Neural progenitor cell (in vitro differentiated cells): Measurements from ENCODE around the gene C1QTNF1. TPM values are rescaled to one million over a fixed set of nuclear protein-coding genes. Genes with fewer than 3 reads are reported as not detected.

Source experiments
- DNase-seq: peaks from one replicate; pipeline ENCODE4 v3.0.0-alpha.2; 2016; ENCODE audit warnings: low spot score
- H2AFZ ChIP-seq: fragments of 200-600 bp; sonication (generic); replicated peaks from 2 replicates; pipeline ENCODE4 v1.6.1; 2016; ENCODE audit warnings: antibody characterized with exemption
- H3F3A ChIP-seq: fragments of 200-600 bp; sonication (generic); 2 replicates; pipeline ENCODE4 v1.6.1; 2016; ENCODE audit warnings: antibody characterized with exemption, low read depth
- H3K27ac ChIP-seq: fragments of 200-600 bp; sonication (generic); 2 replicates; pipeline ENCODE4 v1.5.1; 2016; ENCODE audit warnings: mild to moderate bottlenecking
- H3K27me3 ChIP-seq: fragments of 200-600 bp; sonication (generic); 2 replicates; pipeline ENCODE4 v1.6.1; 2016; ENCODE audit warnings: mild to moderate bottlenecking, moderate library complexity
- H3K36me3 ChIP-seq: fragments of 200-600 bp; sonication (generic); 2 replicates; pipeline ENCODE4 v1.5.1; 2016
- H3K4me1 ChIP-seq: fragments of 200-600 bp; sonication (generic); 2 replicates; pipeline ENCODE4 v1.6.1; 2016; ENCODE audit warnings: mixed run types
- H3K4me2 ChIP-seq: fragments of 200-600 bp; sonication (generic); 2 replicates; pipeline ENCODE4 v1.6.1; 2016
- H3K4me3 ChIP-seq: fragments of 200-600 bp; sonication (generic); 2 replicates; pipeline ENCODE4 v1.5.1; 2016
- H3K79me2 ChIP-seq: fragments of 200-600 bp; sonication (generic); 2 replicates; pipeline ENCODE4 v1.6.1; 2016; ENCODE audit warnings: low read depth
- H3K9ac ChIP-seq: fragments of 200-600 bp; sonication (generic); 2 replicates; pipeline ENCODE4 v1.6.1; 2016
- H3K9me3 ChIP-seq: fragments of 200-600 bp; sonication (generic); 2 replicates; pipeline ENCODE4 v1.5.1; 2016; ENCODE audit warnings: low read depth
- H4K20me1 ChIP-seq: fragments of 200-600 bp; sonication (generic); 2 replicates; pipeline ENCODE4 v1.6.1; 2016; ENCODE audit warnings: low read depth
- H3K27ac Mint-ChIP-seq: 3 replicates; pipeline ENCODE4 v1.8.0; 2021; ENCODE audit warnings: mixed read lengths
- H3K27me3 Mint-ChIP-seq: 2 replicates; pipeline ENCODE4 v1.8.0; 2022; ENCODE audit warnings: low read depth, mild to moderate bottlenecking, inconsistent platforms, moderate library complexity, mixed read lengths; ENCODE audit not compliant: insufficient read depth
- H3K36me3 Mint-ChIP-seq: 3 replicates; pipeline ENCODE4 v1.8.0; 2021; ENCODE audit warnings: mixed read lengths
- H3K4me1 Mint-ChIP-seq: 3 replicates; pipeline ENCODE4 v1.8.0; 2021; ENCODE audit warnings: mixed read lengths
- H3K4me3 Mint-ChIP-seq: 3 replicates; pipeline ENCODE4 v1.8.0; 2021; ENCODE audit warnings: mild to moderate bottlenecking, moderate library complexity, mixed read lengths
- H3K9me3 Mint-ChIP-seq: 3 replicates; pipeline ENCODE4 v1.8.0; 2020; ENCODE audit warnings: mixed read lengths
- EZH2 ChIP-seq: fragments of 200-600 bp; sonication (generic); IDR thresholded peaks from 2 replicates; pipeline ENCODE4 v1.6.1; 2017; ENCODE audit warnings: antibody characterized with exemption, mild to moderate bottlenecking, moderate library complexity
- EZH2phosphoT487 ChIP-seq: fragments of 200-600 bp; sonication (generic); IDR thresholded peaks from 2 replicates; pipeline ENCODE4 v1.6.1; 2017; ENCODE audit warnings: antibody characterized with exemption
- total RNA-seq: library from RNA; depleted of rRNA; stranded (reverse); fragments of >200 nt; gene quantifications from 2 replicates; pipeline ENCODE4 v1.2.3, GENCODE V29; 2015; ENCODE audit warnings: low replicate concordance
- TF ChIP-seq, protein P1 (sequence below): fragments of 200-600 bp; sonication (generic); IDR thresholded peaks from 2 replicates; pipeline ENCODE4 v1.5.1; 2017; ENCODE audit warnings: antibody characterized with exemption, mild to moderate bottlenecking

C1QTNF1 gene
- total RNA-seq, 1 donor from 2014 or later, result 1.4 TPM

DNA sequence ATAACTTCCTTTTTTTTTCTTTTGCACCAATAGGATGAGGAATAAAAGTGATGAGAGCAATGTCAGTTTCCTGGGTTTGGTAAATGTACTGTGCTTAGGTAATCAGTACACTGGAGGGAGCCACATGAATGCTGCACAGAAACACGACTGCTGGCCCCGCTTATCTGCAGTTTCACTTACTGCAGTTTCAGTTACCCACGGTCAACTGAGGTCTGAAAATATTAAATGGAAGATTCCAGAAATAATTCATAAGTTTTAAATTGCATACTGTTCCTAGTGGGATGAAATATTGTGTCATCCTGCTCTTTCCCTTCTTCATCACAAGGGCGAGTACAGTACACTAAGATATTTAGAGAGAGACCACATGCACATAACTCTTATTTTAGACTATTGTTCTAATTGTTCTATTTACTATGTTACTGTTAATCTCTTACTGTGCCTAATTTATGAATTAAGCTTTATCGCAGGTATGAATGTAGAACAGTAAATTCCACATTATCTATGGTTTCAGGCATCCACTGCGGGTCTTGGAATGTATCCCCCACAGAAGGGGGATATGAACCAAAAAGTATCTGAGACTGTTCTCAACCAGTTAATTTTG lies 37.8 kb upstream of the C1QTNF1 start:
- peaks cover 9% of the 10 kb centered on the region for H3K36me3 Mint-ChIP-seq
- no peak for DNase-seq
- no peaks in the 10 kb centered on the region for H3K9me3 ChIP-seq
- peak overlapping the region; percentile 37 for H3K4me2 ChIP-seq
- H4K20me1 ChIP-seq, result no peaks in the 10 kb centered on the region
- no peak overlapping the region for H3K4me3 Mint-ChIP-seq
- H3K4me3 ChIP-seq, result no peak overlapping the region
- H3K4me1 ChIP-seq, result peaks cover 6% of the 10 kb centered on the region
- peaks cover 8% of the 10 kb centered on the region for H3K27me3 ChIP-seq
- no peaks in the 10 kb centered on the region for H3K36me3 ChIP-seq
- no peak for TF ChIP-seq EZH2phosphoT487
- TF ChIP-seq EZH2, result no peak
- TF ChIP-seq, protein P1, sequence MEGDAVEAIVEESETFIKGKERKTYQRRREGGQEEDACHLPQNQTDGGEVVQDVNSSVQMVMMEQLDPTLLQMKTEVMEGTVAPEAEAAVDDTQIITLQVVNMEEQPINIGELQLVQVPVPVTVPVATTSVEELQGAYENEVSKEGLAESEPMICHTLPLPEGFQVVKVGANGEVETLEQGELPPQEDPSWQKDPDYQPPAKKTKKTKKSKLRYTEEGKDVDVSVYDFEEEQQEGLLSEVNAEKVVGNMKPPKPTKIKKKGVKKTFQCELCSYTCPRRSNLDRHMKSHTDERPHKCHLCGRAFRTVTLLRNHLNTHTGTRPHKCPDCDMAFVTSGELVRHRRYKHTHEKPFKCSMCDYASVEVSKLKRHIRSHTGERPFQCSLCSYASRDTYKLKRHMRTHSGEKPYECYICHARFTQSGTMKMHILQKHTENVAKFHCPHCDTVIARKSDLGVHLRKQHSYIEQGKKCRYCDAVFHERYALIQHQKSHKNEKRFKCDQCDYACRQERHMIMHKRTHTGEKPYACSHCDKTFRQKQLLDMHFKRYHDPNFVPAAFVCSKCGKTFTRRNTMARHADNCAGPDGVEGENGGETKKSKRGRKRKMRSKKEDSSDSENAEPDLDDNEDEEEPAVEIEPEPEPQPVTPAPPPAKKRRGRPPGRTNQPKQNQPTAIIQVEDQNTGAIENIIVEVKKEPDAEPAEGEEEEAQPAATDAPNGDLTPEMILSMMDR, result no peak
- peaks cover 13% of the 10 kb centered on the region for H3F3A ChIP-seq
- no peak overlapping the region for H3K9ac ChIP-seq
- H3K79me2 ChIP-seq, result no peaks in the 10 kb centered on the region
- H3K27ac Mint-ChIP-seq, result no peak overlapping the region
- H3K27ac ChIP-seq, result no peak overlapping the region
- H3K9me3 Mint-ChIP-seq, result no peaks in the 10 kb centered on the region
- peaks cover 19% of the 10 kb centered on the region for H3K4me1 Mint-ChIP-seq
- H3K27me3 Mint-ChIP-seq, result peaks cover 2% of the 10 kb centered on the region
- H2AFZ ChIP-seq, result no peak overlapping the region

DNA sequence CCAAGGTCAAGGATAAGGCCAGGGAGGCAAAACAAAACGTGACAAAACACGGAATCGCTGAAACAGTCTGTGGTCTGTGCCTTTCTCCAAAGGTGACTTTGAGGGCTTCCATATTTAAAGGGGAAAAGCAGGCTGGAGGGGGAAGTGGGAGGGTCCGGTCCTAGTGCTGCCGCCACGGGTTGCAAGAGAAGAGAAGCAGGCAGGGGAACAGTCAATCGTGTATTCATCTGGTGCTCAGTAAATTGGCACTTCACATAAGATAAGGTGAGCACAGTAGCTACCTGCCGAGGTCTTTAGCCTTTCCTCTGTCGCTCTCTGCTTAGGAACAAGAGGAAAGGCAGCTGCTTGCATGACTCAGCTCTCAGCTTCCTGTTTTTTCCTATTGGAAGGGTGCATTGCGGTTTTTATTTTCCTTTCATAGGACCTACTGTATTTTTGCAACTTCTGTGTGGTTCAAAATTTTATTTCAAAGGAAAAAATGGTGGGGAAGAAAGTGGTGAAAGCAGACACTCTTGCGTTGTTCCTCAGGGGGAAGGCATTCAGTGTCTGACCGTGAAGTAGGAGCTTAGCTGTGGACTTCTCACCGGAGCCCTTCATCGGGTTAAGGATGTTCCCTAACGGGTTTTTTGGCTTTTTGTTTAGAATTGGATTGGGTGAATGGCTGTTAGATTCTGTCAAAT lies 37.2 kb upstream of the C1QTNF1 start:
- H3K9me3 Mint-ChIP-seq, result no peaks in the 10 kb centered on the region
- Histone ChIP-seq H3K4me1 (peaks cover 4% of the 10 kb centered on the region), H4K20me1 (no peaks in the 10 kb centered on the region), H3K4me2 (peak overlapping the region; percentile 37), H3K27ac (no peak overlapping the region), H3F3A (peaks cover 7% of the 10 kb centered on the region), H3K36me3 (no peaks in the 10 kb centered on the region), H3K27me3 (peaks cover 8% of the 10 kb centered on the region), H3K4me3 (no peak overlapping the region), H3K9me3 (no peaks in the 10 kb centered on the region), H2AFZ (no peak overlapping the region), H3K9ac (no peak overlapping the region), H3K79me2 (no peaks in the 10 kb centered on the region)
- peaks cover 9% of the 10 kb centered on the region for H3K36me3 Mint-ChIP-seq
- peaks cover 2% of the 10 kb centered on the region for H3K27me3 Mint-ChIP-seq
- no peak overlapping the region for H3K27ac Mint-ChIP-seq
- peaks cover 13% of the 10 kb centered on the region for H3K4me1 Mint-ChIP-seq
- DNase-seq, result no peak
- H3K4me3 Mint-ChIP-seq, result no peak overlapping the region
- TF ChIP-seq, protein P1, result no peak
- TF ChIP-seq EZH2 (no peak), EZH2phosphoT487 (no peak)

DNA sequence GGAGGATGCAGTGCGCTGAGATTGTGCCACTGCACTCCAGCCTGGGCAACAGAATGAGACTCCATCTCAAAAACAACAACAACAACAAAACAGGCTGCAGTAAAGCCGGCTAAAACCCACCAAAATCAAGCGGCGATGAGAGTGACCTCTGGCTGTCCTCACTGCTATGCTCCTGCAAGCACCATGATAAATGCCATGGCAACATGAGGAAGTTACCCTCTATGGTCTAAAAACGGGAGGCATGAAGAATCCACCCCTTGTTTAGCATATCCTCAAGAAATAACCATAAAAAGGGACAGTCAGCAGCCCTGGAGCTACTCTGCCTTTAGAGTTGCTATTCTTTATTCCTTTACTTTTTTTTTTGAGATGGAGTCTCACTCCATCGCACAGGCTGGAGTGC lies 35.8 kb upstream of the C1QTNF1 start:
- H3K9me3 Mint-ChIP-seq, result no peaks in the 10 kb centered on the region
- Histone ChIP-seq H3K36me3 (no peaks in the 10 kb centered on the region), H3K27ac (no peak overlapping the region), H3K9me3 (no peaks in the 10 kb centered on the region), H2AFZ (no peak overlapping the region), H3K27me3 (peaks cover 8% of the 10 kb centered on the region), H3K4me2 (no peak overlapping the region), H3K9ac (no peak overlapping the region), H3K79me2 (no peaks in the 10 kb centered on the region), H3K4me1 (peaks cover 4% of the 10 kb centered on the region), H3K4me3 (no peak overlapping the region), H3F3A (peaks cover 5% of the 10 kb centered on the region), H4K20me1 (peaks cover 6% of the 10 kb centered on the region)
- peaks cover 12% of the 10 kb centered on the region for H3K4me1 Mint-ChIP-seq
- TF ChIP-seq EZH2 (no peak), EZH2phosphoT487 (no peak)
- TF ChIP-seq, protein P1, result no peak
- H3K27me3 Mint-ChIP-seq, result peaks cover 2% of the 10 kb centered on the region
- DNase-seq, result no peak
- peaks cover 15% of the 10 kb centered on the region for H3K36me3 Mint-ChIP-seq
- no peak overlapping the region for H3K4me3 Mint-ChIP-seq
- no peak overlapping the region for H3K27ac Mint-ChIP-seq
